Measurements from ENCODE around the gene DENND4A. TPM values are rescaled to one million over a fixed set of nuclear protein-coding genes. Genes with fewer than 3 reads are reported as not detected.

The DENND4A gene
- total RNA-seq, 1 experiment from 2014 or later: 2.9 TPM

DNA sequence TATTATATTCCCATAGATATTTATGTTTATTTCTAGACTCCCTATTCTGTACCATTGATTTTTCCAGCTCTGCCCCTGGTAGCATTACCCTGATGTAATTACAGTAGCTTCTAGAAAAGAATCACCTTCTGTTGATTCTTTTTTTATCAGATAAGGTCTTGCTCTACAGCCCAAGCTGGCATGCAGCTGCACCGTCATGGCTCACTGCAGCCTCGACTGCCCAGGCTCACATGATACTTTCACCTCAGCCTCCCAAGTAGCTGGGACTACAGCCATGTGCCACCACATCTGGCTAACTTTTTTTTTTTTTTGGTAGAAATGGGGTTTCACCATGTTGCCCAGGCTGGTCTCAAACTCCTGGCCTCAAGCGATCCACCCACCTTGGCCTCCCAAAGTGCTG lies 128.6 kb downstream of the DENND4A start:
- Histone ChIP-seq H3K27me3 (ENCODE audit: control insufficient read depth, insufficient read depth, low read length) (no peaks in the 10 kb centered on the region), H3K36me3 (replicated peaks; ENCODE audit: control insufficient read depth, insufficient read depth, low read length) (no peaks in the 10 kb centered on the region), H3K4me3 (ENCODE audit: insufficient read depth, low read depth, low read length) (no peak overlapping the region)
- no peak for DNase-seq

DNA sequence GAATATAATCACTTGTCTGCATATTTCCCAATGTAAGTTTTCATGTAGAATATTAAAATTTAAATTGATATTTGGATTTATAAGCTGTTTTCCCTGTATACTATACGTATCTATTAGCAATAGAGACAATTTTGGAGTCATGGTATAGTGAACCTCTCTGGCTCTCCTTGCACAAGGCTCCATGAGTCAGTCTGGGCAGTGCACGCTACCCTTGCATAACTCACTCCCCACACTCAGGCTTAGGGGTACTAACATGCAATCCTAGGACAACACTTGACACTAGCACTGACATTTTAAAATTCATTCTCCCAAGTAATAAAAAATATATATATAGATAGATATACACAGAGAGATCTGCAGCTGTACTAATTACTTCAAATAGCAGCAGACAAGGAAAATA lies 131.2 kb downstream of the DENND4A start:
- Histone ChIP-seq H3K4me3 (ENCODE audit: insufficient read depth, low read depth, low read length) (no peak overlapping the region), H3K27me3 (ENCODE audit: control insufficient read depth, insufficient read depth, low read length) (no peaks in the 10 kb centered on the region), H3K36me3 (replicated peaks; ENCODE audit: control insufficient read depth, insufficient read depth, low read length) (no peaks in the 10 kb centered on the region)
- DNase-seq: no peak

DNA sequence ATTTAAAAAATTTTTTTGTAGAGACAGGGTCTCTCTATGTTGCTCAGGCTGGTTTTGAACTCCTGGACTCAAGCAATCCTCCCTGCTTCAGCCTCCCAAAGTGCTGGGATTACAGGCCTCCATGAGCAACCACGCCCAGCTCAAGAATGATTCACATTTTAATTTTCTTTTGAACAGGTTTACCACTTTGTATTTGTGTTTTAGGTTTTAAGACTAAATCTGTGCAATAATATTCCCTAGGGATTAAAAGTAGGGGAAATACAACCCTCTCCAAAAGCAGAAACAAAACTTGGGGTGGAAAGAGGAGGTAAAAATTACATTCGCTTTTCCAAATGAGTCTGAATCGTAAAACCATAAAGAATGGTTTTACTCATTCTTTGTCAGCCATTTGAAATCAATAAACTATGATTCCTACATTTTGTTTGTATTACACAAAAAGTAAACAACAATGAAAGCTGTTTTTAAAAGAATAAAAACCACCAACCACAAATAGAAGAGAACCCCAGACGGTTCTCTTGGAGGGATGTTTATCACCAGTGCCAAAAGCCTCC lies 132.5 kb downstream of the DENND4A start:
- no peak for DNase-seq
- Histone ChIP-seq H3K36me3 (replicated peaks; ENCODE audit: control insufficient read depth, insufficient read depth, low read length) (no peaks in the 10 kb centered on the region), H3K27me3 (ENCODE audit: control insufficient read depth, insufficient read depth, low read length) (no peaks in the 10 kb centered on the region), H3K4me3 (ENCODE audit: insufficient read depth, low read depth, low read length) (no peak overlapping the region)

DNA sequence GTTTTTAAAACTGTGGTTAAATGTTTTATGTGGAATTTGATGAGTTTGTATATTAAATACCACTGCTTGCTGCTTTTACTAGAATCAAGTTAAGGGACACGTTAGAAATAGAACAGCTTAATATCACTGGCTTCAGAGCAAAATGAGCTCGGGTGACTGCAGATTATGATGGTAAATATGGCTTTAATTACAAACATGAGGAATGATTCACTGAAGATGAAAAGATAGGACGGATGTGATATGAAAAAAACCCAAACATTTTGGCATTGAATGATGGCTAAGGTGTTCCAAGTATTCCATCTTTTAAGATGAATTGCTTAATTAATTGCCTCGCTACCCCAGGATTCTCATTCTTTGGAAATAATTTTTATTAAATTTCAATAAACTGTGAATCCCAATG lies 136.6 kb downstream of the DENND4A start:
- H3K27me3 ChIP-seq (ENCODE audit: control insufficient read depth, insufficient read depth, low read length): no peaks in the 10 kb centered on the region
- no peak overlapping the region for H3K4me3 ChIP-seq (ENCODE audit: insufficient read depth, low read depth, low read length)
- H3K36me3 ChIP-seq (replicated peaks; ENCODE audit: control insufficient read depth, insufficient read depth, low read length): no peaks in the 10 kb centered on the region
- DNase-seq: no peak

DNA sequence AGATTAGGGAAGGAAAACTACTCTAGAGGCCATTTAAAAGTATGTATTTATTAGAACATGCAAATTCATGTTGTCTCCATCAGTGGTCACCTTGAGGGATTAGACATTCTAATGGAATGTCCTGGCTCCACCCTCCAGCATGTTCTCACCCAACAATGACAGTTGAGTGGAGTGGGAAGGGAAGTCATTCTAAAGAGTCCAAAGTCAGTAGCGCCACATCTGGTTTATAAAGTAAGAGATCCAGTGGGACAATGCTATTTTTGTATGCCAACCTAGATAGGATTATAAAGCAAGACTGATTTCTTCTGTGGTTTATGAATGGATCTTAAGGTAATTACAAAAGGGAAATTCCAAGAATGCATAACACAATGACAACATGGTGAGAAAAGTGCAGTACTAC lies 137.1 kb downstream of the DENND4A start:
- H3K27me3 ChIP-seq (ENCODE audit: control insufficient read depth, insufficient read depth, low read length): no peaks in the 10 kb centered on the region
- DNase-seq: no peak
- no peaks in the 10 kb centered on the region for H3K36me3 ChIP-seq (replicated peaks; ENCODE audit: control insufficient read depth, insufficient read depth, low read length)
- no peak overlapping the region for H3K4me3 ChIP-seq (ENCODE audit: insufficient read depth, low read depth, low read length)

DNA sequence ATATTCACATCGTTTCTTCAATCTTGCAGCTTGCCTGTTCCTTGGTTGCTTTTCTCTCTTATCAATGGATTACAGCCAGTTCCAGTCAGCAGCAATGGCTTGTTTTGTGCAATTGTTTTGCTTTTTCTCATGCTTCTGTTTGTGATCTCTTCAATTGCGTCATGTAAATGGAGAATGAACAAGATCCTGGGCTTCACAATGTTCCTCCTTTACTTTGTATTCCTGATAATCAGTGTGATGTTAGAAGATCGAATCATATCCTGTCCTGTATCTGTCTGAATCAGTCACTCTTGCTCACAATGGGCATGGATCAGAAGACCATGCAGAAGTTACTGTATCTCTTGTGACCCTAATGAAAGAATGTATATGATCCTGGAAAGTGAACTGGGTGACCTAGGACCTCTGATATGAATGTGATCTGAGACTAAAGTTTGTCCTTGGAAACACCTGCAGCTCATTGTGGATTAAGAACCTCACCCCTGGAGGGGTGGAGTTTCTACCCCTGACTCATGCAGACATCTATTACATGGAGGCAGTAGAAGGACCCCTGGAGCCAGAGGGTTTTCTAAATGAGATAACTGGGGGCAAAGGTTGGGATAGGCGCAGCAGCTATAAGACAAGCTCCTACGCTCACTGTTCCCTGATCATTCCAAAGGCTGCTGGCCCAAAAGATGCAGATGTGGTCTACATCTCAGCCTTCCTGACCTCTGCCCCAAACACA lies 138.1 kb downstream of the DENND4A start:
- Histone ChIP-seq H3K36me3 (replicated peaks; ENCODE audit: control insufficient read depth, insufficient read depth, low read length) (no peaks in the 10 kb centered on the region), H3K4me3 (ENCODE audit: insufficient read depth, low read depth, low read length) (no peak overlapping the region), H3K27me3 (ENCODE audit: control insufficient read depth, insufficient read depth, low read length) (no peaks in the 10 kb centered on the region)
- DNase-seq: no peak

DNA sequence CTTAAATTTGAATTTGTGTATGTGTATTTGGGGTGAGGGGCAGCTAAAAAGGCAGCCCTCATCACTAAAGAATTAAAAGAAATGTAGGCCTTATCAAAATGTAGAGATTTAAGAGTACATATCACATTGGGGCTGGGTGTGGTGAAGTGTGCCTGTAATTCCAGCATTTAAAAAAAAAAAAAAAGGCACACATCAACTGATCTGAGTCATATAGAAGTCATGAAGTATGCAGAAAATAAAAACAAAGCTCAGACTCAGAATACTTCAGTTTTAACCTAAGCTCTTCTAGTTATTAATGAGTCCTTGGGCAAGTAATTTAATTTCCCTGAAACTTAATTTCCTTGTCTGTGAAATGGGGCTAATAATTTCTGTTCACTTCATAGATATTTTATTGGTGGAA lies 138.8 kb downstream of the DENND4A start:
- no peaks in the 10 kb centered on the region for H3K36me3 ChIP-seq (replicated peaks; ENCODE audit: control insufficient read depth, insufficient read depth, low read length)
- H3K27me3 ChIP-seq (ENCODE audit: control insufficient read depth, insufficient read depth, low read length): no peaks in the 10 kb centered on the region
- no peak for DNase-seq
- H3K4me3 ChIP-seq (ENCODE audit: insufficient read depth, low read depth, low read length): no peak overlapping the region

DNA sequence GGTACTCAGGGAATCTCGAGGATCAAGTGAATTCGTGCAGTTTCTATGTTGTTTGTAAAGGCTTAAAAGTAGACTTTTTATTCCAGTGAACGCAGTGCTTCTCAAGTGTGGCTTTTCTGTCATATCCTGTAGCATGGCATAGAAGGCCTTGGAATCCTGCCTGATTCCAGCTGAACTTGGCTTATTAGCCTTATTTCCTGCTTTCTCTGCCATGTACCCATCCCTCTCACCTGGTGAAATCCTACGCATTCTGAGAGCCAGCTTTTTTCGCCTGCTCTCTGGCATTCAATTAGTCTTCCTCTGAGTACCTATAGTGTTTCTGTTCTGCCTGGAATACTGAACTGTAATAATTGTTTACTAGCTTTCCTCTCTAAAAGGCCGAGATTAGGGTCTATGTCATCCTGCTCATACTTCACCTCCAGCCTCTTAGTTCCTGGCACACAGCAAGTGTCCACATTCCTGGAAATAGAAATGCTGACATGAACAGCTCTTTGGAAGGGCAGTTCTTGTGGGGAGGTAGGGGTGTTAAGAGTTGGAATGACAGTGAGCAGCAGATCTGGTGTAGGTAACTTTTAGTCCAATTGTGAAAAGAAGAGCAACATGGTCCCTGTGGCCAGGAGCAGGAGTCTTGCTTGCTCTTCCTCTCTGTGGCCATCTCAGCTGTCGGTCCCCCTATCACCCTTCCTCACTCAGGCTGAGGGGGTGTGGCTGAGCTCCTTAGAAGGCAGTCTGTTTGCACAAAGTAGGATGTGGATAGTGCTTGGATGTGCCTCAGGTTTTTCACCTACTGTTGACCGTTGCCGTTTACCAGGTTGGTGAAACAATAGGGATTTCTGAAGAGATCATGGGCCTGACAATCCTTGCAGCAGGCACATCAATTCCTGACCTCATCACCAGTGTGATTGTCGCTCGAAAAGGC lies 140.0 kb downstream of the DENND4A start:
- no peak overlapping the region for H3K4me3 ChIP-seq (ENCODE audit: insufficient read depth, low read depth, low read length)
- H3K36me3 ChIP-seq (replicated peaks; ENCODE audit: control insufficient read depth, insufficient read depth, low read length): no peaks in the 10 kb centered on the region
- DNase-seq: no peak

DNA sequence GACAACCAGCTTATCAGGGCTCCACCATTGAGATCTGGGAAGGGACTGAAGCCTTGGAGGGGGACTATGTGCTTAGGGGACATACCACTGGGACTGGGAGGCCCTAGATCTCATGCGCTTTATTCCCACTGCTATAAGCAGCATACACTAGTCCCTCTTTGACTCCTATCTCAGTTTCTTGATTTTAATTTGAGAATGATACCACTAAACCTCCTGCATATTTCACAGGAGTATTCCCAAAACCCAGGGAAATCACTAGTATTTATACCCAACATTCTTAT lies 141.1 kb downstream of the DENND4A start:
- H3K27me3 ChIP-seq (ENCODE audit: control insufficient read depth, insufficient read depth, low read length): no peaks in the 10 kb centered on the region
- H3K36me3 ChIP-seq (replicated peaks; ENCODE audit: control insufficient read depth, insufficient read depth, low read length): no peaks in the 10 kb centered on the region
- no peak overlapping the region for H3K4me3 ChIP-seq (ENCODE audit: insufficient read depth, low read depth, low read length)
- DNase-seq: no peak

More for the DNA sequence above, 140.0 kb downstream of the DENND4A start:
- H3K27me3 ChIP-seq (ENCODE audit: control insufficient read depth, insufficient read depth, low read length): no peaks in the 10 kb centered on the region

DNA sequence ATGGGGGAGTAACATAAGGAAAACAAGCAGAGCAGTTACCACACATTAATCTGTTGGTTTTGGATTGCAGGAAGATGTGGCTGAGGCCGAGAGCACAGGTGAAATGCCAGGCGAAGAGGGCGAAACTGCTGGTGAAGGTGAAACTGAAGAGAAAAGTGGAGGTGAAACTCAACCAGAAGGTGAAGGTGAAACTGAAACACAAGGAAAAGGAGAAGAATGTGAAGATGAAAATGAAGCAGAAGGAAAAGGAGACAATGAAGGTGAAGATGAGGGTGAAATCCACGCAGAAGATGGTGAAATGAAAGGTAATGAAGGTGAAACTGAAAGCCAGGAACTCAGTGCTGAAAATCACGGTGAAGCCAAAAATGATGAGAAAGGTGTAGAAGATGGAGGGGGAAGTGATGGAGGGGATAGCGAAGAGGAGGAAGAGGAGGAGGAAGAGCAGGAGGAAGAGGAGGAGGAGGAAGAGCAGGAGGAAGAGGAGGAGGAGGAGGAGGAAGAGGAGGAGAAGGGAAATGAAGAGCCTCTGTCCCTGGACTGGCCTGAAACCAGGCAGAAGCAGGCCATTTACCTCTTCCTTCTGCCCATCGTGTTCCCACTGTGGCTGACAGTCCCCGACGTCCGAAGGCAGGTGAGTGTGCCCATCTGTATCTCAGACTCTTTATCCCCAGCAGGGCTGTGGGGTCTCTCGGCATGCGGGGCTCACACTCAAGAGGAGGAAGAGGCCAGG lies 141.6 kb downstream of the DENND4A start:
- DNase-seq: no peak
- Histone ChIP-seq H3K27me3 (ENCODE audit: control insufficient read depth, insufficient read depth, low read length) (no peaks in the 10 kb centered on the region), H3K36me3 (replicated peaks; ENCODE audit: control insufficient read depth, insufficient read depth, low read length) (no peaks in the 10 kb centered on the region; the same call in 1 of the 2 replicates), H3K4me3 (ENCODE audit: insufficient read depth, low read depth, low read length) (no peak overlapping the region)

DNA sequence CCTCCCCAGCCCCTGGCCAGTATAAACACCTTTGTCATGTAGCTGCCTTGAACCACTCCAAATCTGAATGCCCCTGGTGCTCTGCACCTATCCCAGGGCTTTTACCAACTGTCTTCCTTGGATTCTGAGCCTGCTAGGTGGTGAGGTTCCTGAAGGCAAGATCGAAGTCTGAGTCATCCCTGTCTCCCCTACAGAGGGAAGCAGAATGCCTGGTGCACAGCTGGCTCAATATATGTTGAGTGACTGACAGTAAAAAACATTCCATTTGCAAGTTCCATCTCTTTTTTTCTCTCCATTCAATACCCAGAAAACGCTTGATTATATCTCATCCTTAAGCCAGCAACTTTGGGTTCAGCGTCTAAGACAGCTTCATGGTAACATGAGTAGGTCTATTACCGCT lies 145.6 kb downstream of the DENND4A start:
- no peaks in the 10 kb centered on the region; the same call in 1 of the 2 replicates for H3K36me3 ChIP-seq (replicated peaks; ENCODE audit: control insufficient read depth, insufficient read depth, low read length)
- H3K27me3 ChIP-seq (ENCODE audit: control insufficient read depth, insufficient read depth, low read length): no peaks in the 10 kb centered on the region
- no peak for DNase-seq
- no peak overlapping the region for H3K4me3 ChIP-seq (ENCODE audit: insufficient read depth, low read depth, low read length)

DNA sequence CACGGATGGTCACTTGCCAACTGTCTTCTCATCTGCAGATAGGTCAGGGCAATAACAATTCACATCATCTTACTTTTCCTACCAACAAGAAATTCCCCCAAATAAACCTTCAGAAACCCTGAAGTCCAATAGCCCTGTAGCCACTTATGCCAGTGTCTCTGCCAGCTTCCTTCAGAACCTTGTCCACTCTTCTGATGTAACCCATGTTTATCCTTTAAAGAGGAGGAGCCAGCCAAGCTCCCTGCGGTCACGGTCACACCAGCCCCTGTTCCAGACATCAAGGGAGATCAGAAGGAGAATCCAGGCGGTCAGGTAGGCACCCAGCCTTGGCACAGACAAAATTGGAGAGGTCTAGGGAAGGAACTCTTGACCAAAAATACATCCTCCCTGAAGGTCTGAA lies 146.7 kb downstream of the DENND4A start:
- H3K4me3 ChIP-seq (ENCODE audit: insufficient read depth, low read depth, low read length): no peak overlapping the region
- H3K27me3 ChIP-seq (ENCODE audit: control insufficient read depth, insufficient read depth, low read length): no peaks in the 10 kb centered on the region
- H3K36me3 ChIP-seq (replicated peaks; ENCODE audit: control insufficient read depth, insufficient read depth, low read length): no peaks in the 10 kb centered on the region; the same call in 1 of the 2 replicates
- no peak for DNase-seq

DNA sequence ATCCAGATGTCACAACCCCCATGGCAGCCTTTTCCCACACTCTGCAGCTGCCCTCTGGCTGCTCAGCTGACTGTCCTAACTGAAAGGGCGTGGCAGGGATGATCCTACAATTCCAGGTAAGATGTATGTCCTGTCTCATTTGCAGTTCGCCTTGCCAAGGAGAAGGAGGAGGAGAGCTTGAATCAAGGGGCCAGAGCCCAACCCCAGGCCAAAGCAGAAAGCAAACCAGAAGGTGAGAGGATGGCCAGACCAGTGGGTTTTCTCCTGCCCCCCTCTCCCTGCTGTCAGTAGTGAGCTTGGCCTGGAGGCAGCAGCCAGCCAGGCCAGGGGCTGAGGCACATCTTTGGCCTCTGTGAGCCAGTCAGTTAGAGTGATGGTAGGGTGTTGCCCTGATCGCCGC lies 147.8 kb downstream of the DENND4A start:
- Histone ChIP-seq H3K36me3 (replicated peaks; ENCODE audit: control insufficient read depth, insufficient read depth, low read length) (no peaks in the 10 kb centered on the region; the same call in 1 of the 2 replicates), H3K4me3 (ENCODE audit: insufficient read depth, low read depth, low read length) (no peak overlapping the region), H3K27me3 (ENCODE audit: control insufficient read depth, insufficient read depth, low read length) (no peaks in the 10 kb centered on the region)
- DNase-seq: no peak

DNA sequence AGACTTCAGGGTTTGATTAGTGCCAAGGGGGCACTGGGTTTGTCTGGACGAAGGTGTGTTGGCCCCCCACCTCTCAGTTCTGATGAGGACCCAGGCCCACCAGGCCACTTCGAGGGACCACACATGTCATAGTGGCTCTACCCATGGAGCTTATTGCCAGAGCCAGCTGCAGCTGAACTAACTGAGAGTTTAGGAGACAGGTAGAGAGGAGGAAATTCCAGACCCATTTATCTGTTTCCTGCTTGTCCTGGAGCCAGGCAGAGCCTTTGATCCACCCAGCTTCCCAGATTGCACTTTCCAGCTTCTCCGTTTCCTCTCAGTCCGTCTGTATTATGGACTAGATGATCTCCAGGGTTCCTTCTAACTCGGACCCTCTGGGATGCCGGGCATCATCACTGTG lies 149.5 kb downstream of the DENND4A start:
- H3K4me3 ChIP-seq (ENCODE audit: insufficient read depth, low read depth, low read length): no peak overlapping the region
- no peak for DNase-seq
- no peaks in the 10 kb centered on the region for H3K27me3 ChIP-seq (ENCODE audit: control insufficient read depth, insufficient read depth, low read length)
- no peaks in the 10 kb centered on the region; the same call in 1 of the 2 replicates for H3K36me3 ChIP-seq (replicated peaks; ENCODE audit: control insufficient read depth, insufficient read depth, low read length)
